ENCODE data around the gene GEMIN4.

Gene GEMIN4

GRCh38 chr17:752002-752619, at the start of gene GEMIN4:
TSS of gene GEMIN4 (minus strand) at chr17:752264. CDS start at chr17:752142, 122 bp downstream.
- CTCF ChIA-PET = interaction anchor here (0.6 to 0.9 kb wide), 7 partner anchors 17 to 364 kb away, joined by 3 to 6 read pairs (median 4); partner anchors contain the start of gene TIMM22
- POLR2A ChIA-PET (ENCODE audit: low non-redundant PET) = interaction anchor here (0.6 kb wide), 2 partner anchors 36 to 177 kb away, joined by 5 to 6 read pairs; no protein-coding TSS in a partner anchor
- peak; percentile 90 for DNase-seq (ENCODE audit: low spot score)
- H3K27ac ChIP-seq = peak within 1 kb of the TSS; percentile 80
- peak; percentile 92 for TF ChIP-seq CTCF (conservative IDR thresholded peaks at IDR 0.05; ENCODE audit: low read depth)

GRCh38 chr17:801660-802059, 49.6 kb upstream of the GEMIN4 start:
- H3K27ac ChIP-seq = peak overlapping the region; percentile 98
- no peak for TF ChIP-seq CTCF (conservative IDR thresholded peaks at IDR 0.05; ENCODE audit: low read depth)
- ChIA-PET POLR2A (ENCODE audit: low non-redundant PET) (no interaction called here), CTCF (no interaction called here)
- no peak for DNase-seq (ENCODE audit: low spot score)

- CTCF ChIA-PET = no interaction called here
- POLR2A ChIA-PET (ENCODE audit: low non-redundant PET) = no interaction called here
- no peak for DNase-seq (ENCODE audit: low spot score)
- no peak for TF ChIP-seq CTCF (conservative IDR thresholded peaks at IDR 0.05; ENCODE audit: low read depth)
- H3K27ac ChIP-seq = peak overlapping the region; percentile 98; the same call in 1 of the 2 replicates
Observed at GRCh38 chr17:800446-801242, 48.6 kb upstream of the GEMIN4 start.

GRCh38 chr17:799261-799660, 47.2 kb upstream of the GEMIN4 start:
- DNase-seq (ENCODE audit: low spot score) = no peak
- peak overlapping the region; percentile 98 for H3K27ac ChIP-seq
- TF ChIP-seq CTCF (conservative IDR thresholded peaks at IDR 0.05; ENCODE audit: low read depth) = no peak
- ChIA-PET CTCF (interaction anchor here (0.6 to 2.7 kb wide), 2 partner anchors 181 to 197 kb away, joined by 3 to 12 read pairs; partner anchors contain the start of gene TIMM22), POLR2A (ENCODE audit: low non-redundant PET) (interaction anchor here (0.6 kb wide), 1 partner anchor 177 kb away, joined by 4 read pairs; no protein-coding TSS in a partner anchor)

GRCh38 chr17:798246-798645, 46.2 kb upstream of the GEMIN4 start:
- TF ChIP-seq CTCF (conservative IDR thresholded peaks at IDR 0.05; ENCODE audit: low read depth) = no peak
- ChIA-PET CTCF (interaction anchor here (0.6 to 2.7 kb wide), 3 partner anchors 153 to 274 kb away, joined by 3 to 12 read pairs (median 5); no protein-coding TSS in a partner anchor), POLR2A (ENCODE audit: low non-redundant PET) (interaction anchor here (0.6 kb wide), 1 partner anchor 17 kb away, joined by 9 read pairs; no protein-coding TSS in a partner anchor)
- no peak for DNase-seq (ENCODE audit: low spot score)
- peak overlapping the region; percentile 98 for H3K27ac ChIP-seq

- no peak for TF ChIP-seq CTCF (conservative IDR thresholded peaks at IDR 0.05; ENCODE audit: low read depth)
- ChIA-PET CTCF (interaction anchor here (0.6 to 2.7 kb wide), 2 partner anchors 183 to 275 kb away, joined by 3 to 12 read pairs; no protein-coding TSS in a partner anchor), POLR2A (ENCODE audit: low non-redundant PET) (no interaction called here)
- no peak for DNase-seq (ENCODE audit: low spot score)
- peak overlapping the region; percentile 98 for H3K27ac ChIP-seq
Observed at GRCh38 chr17:797236-797840, 45.3 kb upstream of the GEMIN4 start.
